GM12878 (cell line): ENCODE results near the gene NFATC3.

Source experiments
- FOXK2 ChIP-seq: fragments of 450-650 bp; IDR thresholded peaks from 2 replicates; pipeline ENCODE4 v1.6.1; 2017; ENCODE audit warnings: mild to moderate bottlenecking, moderate library complexity
- TARDBP ChIP-seq: IDR thresholded peaks from 2 replicates; pipeline ENCODE4 v1.6.1; 2016; ENCODE audit warnings: borderline replicate concordance
- YY1 ChIP-seq: IDR thresholded peaks from 2 replicates; pipeline ENCODE4 v1.6.1; 2011; ENCODE audit warnings: low read depth, mild to moderate bottlenecking, low read length
- TF ChIP-seq, protein P1 (sequence below): IDR thresholded peaks from 2 replicates; pipeline ENCODE4 v1.6.1; 2011; ENCODE audit warnings: low read depth, low read length, improper control_type of control experiment, borderline replicate concordance
- TF ChIP-seq, protein P2 (sequence below): IDR thresholded peaks from 2 replicates; pipeline ENCODE4 v1.6.1; 2012; ENCODE audit warnings: low read length, inconsistent platforms
- TF ChIP-seq, protein P3 (sequence below): fragments of 450-650 bp; formaldehyde crosslinking; IDR thresholded peaks from 2 replicates; pipeline ENCODE4 v1.4.0; 2020; ENCODE audit warnings: mild to moderate bottlenecking, moderate library complexity

DNA sequence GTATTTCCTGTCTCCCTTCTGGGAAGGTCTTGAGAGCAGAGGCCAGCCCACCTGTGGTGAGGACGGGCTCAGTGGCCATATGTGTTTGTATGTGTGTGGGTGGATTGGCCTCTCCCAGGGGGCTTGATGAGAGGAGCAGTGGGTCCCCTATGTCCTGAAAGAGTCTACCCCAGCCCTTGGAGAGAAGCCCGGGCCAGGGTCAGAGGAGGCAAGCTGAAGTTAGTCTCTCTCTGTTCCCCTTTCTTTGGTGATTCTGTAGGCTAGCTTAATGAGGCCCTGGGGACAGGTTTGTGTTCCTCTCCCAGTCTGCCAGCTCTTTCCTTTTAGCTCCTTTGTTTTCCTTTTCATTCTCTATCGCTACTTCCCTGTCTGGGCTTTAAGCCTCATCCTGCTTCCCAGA is 23.8 kb upstream of the NFATC3 start:
- no peak for TF ChIP-seq FOXK2
- TF ChIP-seq TARDBP, result no peak
- TF ChIP-seq, protein P1, sequence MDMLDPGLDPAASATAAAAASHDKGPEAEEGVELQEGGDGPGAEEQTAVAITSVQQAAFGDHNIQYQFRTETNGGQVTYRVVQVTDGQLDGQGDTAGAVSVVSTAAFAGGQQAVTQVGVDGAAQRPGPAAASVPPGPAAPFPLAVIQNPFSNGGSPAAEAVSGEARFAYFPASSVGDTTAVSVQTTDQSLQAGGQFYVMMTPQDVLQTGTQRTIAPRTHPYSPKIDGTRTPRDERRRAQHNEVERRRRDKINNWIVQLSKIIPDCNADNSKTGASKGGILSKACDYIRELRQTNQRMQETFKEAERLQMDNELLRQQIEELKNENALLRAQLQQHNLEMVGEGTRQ, result no peak
- TF ChIP-seq, protein P2, sequence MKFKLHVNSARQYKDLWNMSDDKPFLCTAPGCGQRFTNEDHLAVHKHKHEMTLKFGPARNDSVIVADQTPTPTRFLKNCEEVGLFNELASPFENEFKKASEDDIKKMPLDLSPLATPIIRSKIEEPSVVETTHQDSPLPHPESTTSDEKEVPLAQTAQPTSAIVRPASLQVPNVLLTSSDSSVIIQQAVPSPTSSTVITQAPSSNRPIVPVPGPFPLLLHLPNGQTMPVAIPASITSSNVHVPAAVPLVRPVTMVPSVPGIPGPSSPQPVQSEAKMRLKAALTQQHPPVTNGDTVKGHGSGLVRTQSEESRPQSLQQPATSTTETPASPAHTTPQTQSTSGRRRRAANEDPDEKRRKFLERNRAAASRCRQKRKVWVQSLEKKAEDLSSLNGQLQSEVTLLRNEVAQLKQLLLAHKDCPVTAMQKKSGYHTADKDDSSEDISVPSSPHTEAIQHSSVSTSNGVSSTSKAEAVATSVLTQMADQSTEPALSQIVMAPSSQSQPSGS, result no peak
- TF ChIP-seq YY1, result no peak
- TF ChIP-seq, protein P3, sequence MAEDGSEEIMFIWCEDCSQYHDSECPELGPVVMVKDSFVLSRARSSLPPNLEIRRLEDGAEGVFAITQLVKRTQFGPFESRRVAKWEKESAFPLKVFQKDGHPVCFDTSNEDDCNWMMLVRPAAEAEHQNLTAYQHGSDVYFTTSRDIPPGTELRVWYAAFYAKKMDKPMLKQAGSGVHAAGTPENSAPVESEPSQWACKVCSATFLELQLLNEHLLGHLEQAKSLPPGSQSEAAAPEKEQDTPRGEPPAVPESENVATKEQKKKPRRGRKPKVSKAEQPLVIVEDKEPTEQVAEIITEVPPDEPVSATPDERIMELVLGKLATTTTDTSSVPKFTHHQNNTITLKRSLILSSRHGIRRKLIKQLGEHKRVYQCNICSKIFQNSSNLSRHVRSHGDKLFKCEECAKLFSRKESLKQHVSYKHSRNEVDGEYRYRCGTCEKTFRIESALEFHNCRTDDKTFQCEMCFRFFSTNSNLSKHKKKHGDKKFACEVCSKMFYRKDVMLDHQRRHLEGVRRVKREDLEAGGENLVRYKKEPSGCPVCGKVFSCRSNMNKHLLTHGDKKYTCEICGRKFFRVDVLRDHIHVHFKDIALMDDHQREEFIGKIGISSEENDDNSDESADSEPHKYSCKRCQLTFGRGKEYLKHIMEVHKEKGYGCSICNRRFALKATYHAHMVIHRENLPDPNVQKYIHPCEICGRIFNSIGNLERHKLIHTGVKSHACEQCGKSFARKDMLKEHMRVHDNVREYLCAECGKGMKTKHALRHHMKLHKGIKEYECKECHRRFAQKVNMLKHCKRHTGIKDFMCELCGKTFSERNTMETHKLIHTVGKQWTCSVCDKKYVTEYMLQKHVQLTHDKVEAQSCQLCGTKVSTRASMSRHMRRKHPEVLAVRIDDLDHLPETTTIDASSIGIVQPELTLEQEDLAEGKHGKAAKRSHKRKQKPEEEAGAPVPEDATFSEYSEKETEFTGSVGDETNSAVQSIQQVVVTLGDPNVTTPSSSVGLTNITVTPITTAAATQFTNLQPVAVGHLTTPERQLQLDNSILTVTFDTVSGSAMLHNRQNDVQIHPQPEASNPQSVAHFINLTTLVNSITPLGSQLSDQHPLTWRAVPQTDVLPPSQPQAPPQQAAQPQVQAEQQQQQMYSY, result no peak
